ENCODE results near the gene MYB.

- TF ChIP-seq, protein P1, sequence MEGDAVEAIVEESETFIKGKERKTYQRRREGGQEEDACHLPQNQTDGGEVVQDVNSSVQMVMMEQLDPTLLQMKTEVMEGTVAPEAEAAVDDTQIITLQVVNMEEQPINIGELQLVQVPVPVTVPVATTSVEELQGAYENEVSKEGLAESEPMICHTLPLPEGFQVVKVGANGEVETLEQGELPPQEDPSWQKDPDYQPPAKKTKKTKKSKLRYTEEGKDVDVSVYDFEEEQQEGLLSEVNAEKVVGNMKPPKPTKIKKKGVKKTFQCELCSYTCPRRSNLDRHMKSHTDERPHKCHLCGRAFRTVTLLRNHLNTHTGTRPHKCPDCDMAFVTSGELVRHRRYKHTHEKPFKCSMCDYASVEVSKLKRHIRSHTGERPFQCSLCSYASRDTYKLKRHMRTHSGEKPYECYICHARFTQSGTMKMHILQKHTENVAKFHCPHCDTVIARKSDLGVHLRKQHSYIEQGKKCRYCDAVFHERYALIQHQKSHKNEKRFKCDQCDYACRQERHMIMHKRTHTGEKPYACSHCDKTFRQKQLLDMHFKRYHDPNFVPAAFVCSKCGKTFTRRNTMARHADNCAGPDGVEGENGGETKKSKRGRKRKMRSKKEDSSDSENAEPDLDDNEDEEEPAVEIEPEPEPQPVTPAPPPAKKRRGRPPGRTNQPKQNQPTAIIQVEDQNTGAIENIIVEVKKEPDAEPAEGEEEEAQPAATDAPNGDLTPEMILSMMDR (conservative IDR thresholded peaks at IDR 0.05; ENCODE audit: low read length), result no peak
- TF ChIP-seq EZH2phosphoT487 (IDR thresholded peaks at IDR 0.05; ENCODE audit: borderline replicate concordance), result no peak
Measured at GRCh38 chr6:135170849-135171248, 10.3 kb upstream of the MYB start.
